ENCODE measurements around the gene CCT2.

CCT2 gene

GRCh38 chr12:69641546-69641945 is 56.3 kb downstream of the CCT2 start:
- no peak for DNase-seq (ENCODE audit: low read depth, low spot score)

- DNase-seq (ENCODE audit: low read depth, low spot score) = no peak
These were observed 57.3 kb downstream of the CCT2 start for GRCh38 chr12:69642531-69642930.

GRCh38 chr12:69644511-69644910 is 59.3 kb downstream of the CCT2 start:
- DNase-seq (ENCODE audit: low read depth, low spot score) = no peak

DNA sequence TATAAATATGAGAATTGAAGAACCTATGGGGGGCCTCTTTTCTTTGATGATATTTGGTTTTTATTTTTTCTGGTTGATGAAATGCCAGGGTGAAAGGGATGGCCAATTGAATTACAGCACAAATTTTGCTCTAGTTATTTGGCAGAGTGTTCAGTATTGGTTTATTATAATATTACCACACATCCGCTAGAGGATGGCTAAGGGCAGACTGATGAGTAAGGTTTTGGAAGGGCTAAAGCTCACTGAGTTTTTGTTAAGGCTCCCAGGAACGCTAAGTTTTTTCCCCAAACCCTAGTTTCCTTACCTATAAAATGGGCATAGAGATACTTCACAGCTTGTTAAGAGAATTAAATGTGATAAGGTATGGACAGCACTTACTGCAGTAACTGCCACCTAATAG is 59.8 kb downstream of the CCT2 start:
- DNase-seq (ENCODE audit: low read depth, low spot score) = no peak

GRCh38 chr12:69647178-69647577 is 61.9 kb downstream of the CCT2 start:
- no peak for DNase-seq (ENCODE audit: low read depth, low spot score)

DNA sequence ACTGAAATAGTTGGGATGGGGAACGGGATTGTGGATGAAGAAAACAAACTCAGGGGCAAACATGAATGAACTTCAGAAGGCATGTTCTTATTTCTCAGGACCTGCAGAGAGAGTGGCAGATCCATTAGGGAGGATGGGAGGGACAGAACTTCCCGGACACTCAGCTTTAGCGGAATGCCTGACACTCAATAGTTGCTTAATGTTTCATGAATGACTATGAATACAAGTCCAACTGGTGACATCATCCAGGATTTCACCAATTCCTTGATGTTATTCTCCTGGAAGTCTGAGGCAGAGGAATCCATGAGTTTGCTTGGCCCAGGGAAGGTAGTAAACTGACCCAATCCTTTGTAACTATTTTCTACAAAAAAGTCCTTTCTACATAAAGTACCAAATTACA is 63.2 kb downstream of the CCT2 start:
- DNase-seq (ENCODE audit: low read depth, low spot score) = no peak

DNA sequence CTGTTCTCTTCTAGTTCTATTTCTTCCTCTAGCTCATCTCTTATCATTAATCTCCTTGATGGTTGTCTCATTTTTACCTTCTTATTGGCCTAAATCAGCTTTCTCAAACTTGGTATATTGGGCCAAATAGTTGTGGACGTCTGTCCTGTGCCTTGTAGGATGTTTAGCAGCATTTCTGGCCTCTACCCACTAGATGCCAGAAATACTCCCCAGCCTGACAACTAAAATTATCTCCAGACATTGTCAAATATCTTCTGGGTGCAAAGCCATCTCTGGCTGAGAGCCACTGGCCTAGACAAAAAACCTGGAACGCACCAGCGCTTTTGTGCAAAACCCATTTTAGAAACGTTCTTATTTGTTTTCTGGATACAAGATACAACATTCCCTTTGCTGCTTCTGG is 64.3 kb downstream of the CCT2 start:
- no peak for DNase-seq (ENCODE audit: low read depth, low spot score)

Data from activated naive CD8-positive, alpha-beta T cell treated with anti-CD3 and anti-CD28 coated beads, Interleukin-2, amount 50 U/mL, for 16 hours (primary cell).